WI38 (cell line): ENCODE data around the gene TTLL10.

ENCODE experiments used
- H3K4me3 ChIP-seq: 2 replicates; pipeline ENCODE4 v1.5.1; 2011; ENCODE audit warnings: low read depth, mild to moderate bottlenecking, control low read depth, low read length
- CTCF ChIP-seq: IDR thresholded peaks from 2 replicates; pipeline ENCODE4 v1.5.1; 2012; ENCODE audit warnings: low read depth, mild to moderate bottlenecking, control low read depth, low read length

TTLL10 gene

GRCh38 chr1:1182491-1183220 is 9.0 kb downstream of the TTLL10 start:
- no peak overlapping the region for H3K4me3 ChIP-seq
- no peak for TF ChIP-seq CTCF

GRCh38 chr1:1183221-1183747 is 9.6 kb downstream of the TTLL10 start:
- no peak overlapping the region for H3K4me3 ChIP-seq
- TF ChIP-seq CTCF: no peak

GRCh38 chr1:1183833-1184775 is 10.4 kb downstream of the TTLL10 start:
- H3K4me3 ChIP-seq: no peak overlapping the region
- no peak for TF ChIP-seq CTCF

GRCh38 chr1:1185101-1185765 is 11.6 kb downstream of the TTLL10 start:
- H3K4me3 ChIP-seq: no peak overlapping the region
- no peak for TF ChIP-seq CTCF

GRCh38 chr1:1187938-1188337 is 14.3 kb downstream of the TTLL10 start:
- H3K4me3 ChIP-seq: no peak overlapping the region
- TF ChIP-seq CTCF: no peak

- TF ChIP-seq CTCF: no peak
- H3K4me3 ChIP-seq: no peak overlapping the region
Measured at GRCh38 chr1:1189111-1189510, 15.4 kb downstream of the TTLL10 start.
